Heart left ventricle (tissue), 13 donors: ENCODE results near the gene PLEKHA6.

ENCODE experiments used
- CTCF ChIP-seq, 12 donors: fragments of 200-600 bp; sonication (generic) in 4 of 12; IDR thresholded peaks; one replicate each; pipeline versions ENCODE4 v1.5.0 to v1.8.0; 2018 to 2022; ENCODE audit warnings: antibody characterized with exemption in 12 of 12, mild to moderate bottlenecking in 5 of 12
- POLR2A ChIP-seq, 2 donors: fragments of 450-650 bp; IDR thresholded peaks; one replicate each; pipeline ENCODE4 v1.6.1; 2017; ENCODE audit warnings: antibody characterized with exemption in 2 of 2, mild to moderate bottlenecking in 2 of 2, moderate library complexity in 2 of 2
- donor health status: ischemic (EF 13 %, LVEDD 7.1; RV severe dilation, severe dysfunction).
- donor health status: DM: no; HTN: yes; CAD: no.
- donor health status: DM: no; HTN: no; CAD: no.
- donor health status: ischemic (EF 25% LVEDD 6.9; RV normal size, moderate dysfunction).
- donor health status: ischemic (EF 25% LVEDD 5.7; RV mildly dilated, moderate dysfunction).
- donor health status: ischemic (EF 35%, LVEDD 5.7; RV mildly dilated, moderate dysfunction).
- donor health status: nonischemic (EF 11% LVEDD 7.7; RV severe dilation, severe dysfunction).
- donor health status: DM: yes; HTN: yes; CAD: no.
- donor health status: PGD.
- donor health status: ischemic (EF 29% LVEDD 5.4; RV normal size, mild dysfunction).
- donor health status: nonischemic (EF 23%, LVEDD 6.1; RV moderate dilation, normal function).

- TF ChIP-seq CTCF (IDR thresholded peaks at IDR 0.05) = no peak
- TF ChIP-seq POLR2A (IDR thresholded peaks at IDR 0.05) = no peak
Observed at GRCh38 chr1:204345438-204345841, 14.3 kb downstream of the PLEKHA6 start.
